GM19193 (cell line): ENCODE data around the gene NELL1.

ENCODE experiments used
- POLR2A ChIP-seq: IDR thresholded peaks from 4 replicates; pipeline ENCODE4 v1.6.1; 2011; ENCODE audit not compliant: insufficient read depth, insufficient read length; ENCODE audit errors: extremely low read depth

Gene NELL1

GRCh38 chr11:21398195-21398594, 728.8 kb downstream of the NELL1 start:
- no peak for TF ChIP-seq POLR2A

GRCh38 chr11:21401496-21401895, 732.1 kb downstream of the NELL1 start:
- TF ChIP-seq POLR2A: no peak

GRCh38 chr11:21402274-21402673, 732.9 kb downstream of the NELL1 start:
- TF ChIP-seq POLR2A: no peak

GRCh38 chr11:21403069-21403468, 733.7 kb downstream of the NELL1 start:
- TF ChIP-seq POLR2A: no peak

- TF ChIP-seq POLR2A: no peak
These were observed 736.0 kb downstream of the NELL1 start for GRCh38 chr11:21405422-21405821.

GRCh38 chr11:21410513-21410912, 741.1 kb downstream of the NELL1 start:
- TF ChIP-seq POLR2A: no peak

- TF ChIP-seq POLR2A: no peak
These were observed 741.7 kb downstream of the NELL1 start for GRCh38 chr11:21411104-21411503.

GRCh38 chr11:21411597-21411996, 742.2 kb downstream of the NELL1 start:
- TF ChIP-seq POLR2A: no peak

- TF ChIP-seq POLR2A: no peak
These were observed 743.4 kb downstream of the NELL1 start for GRCh38 chr11:21412652-21413383.

GRCh38 chr11:21414953-21415352, 745.6 kb downstream of the NELL1 start:
- TF ChIP-seq POLR2A: no peak

GRCh38 chr11:21415606-21416005, 746.2 kb downstream of the NELL1 start:
- TF ChIP-seq POLR2A: no peak

- no peak for TF ChIP-seq POLR2A
These were observed 752.4 kb downstream of the NELL1 start for GRCh38 chr11:21421711-21422329.

GRCh38 chr11:21426931-21427330, 757.5 kb downstream of the NELL1 start:
- no peak for TF ChIP-seq POLR2A

- no peak for TF ChIP-seq POLR2A
These were observed 758.3 kb downstream of the NELL1 start for GRCh38 chr11:21427726-21428125.

- TF ChIP-seq POLR2A: no peak
These were observed 759.4 kb downstream of the NELL1 start for GRCh38 chr11:21428796-21429195.

GRCh38 chr11:21429401-21429800, 760.0 kb downstream of the NELL1 start:
- TF ChIP-seq POLR2A: no peak
